ENCODE results near the gene JAZF1. TPM values are rescaled to one million over a fixed set of nuclear protein-coding genes. Genes with fewer than 3 reads are reported as not detected.

JAZF1 gene
- total RNA-seq, 1 experiment from 2014 or later: 14.2 TPM

GRCh38 chr7:27793780-27794179 is 386.8 kb downstream of the JAZF1 start:
- Mint-ChIP-seq H3K27me3 (ENCODE audit: insufficient read depth, unreplicated experiment) (no peaks in the 10 kb centered on the region), H3K4me1 (ENCODE audit: insufficient read depth, unreplicated experiment) (peaks cover 4% of the 10 kb centered on the region), H3K36me3 (ENCODE audit: insufficient read depth, unreplicated experiment) (peaks cover 79% of the 10 kb centered on the region), H3K4me3 (ENCODE audit: unreplicated experiment) (no peak overlapping the region), H3K27ac (ENCODE audit: low read depth, unreplicated experiment) (no peak overlapping the region), H3K9me3 (ENCODE audit: unreplicated experiment) (no peaks in the 10 kb centered on the region)
- POLR2A ChIA-PET: interaction anchor here (0.7 to 1.6 kb wide), 2 partner anchors 12 to 15 kb away, joined by 3 read pairs; no protein-coding TSS in a partner anchor
- CTCF ChIA-PET: no interaction called here
- BruUV-seq (replicated peaks): no TSS peak
- TF ChIP-seq CTCF (IDR thresholded peaks at IDR 0.05; ENCODE audit: unreplicated experiment): no peak
- intact Hi-C loops (cut with micrococcal nuclease): no loop called here
- peak; percentile 25 for DNase-seq (ENCODE audit: unreplicated experiment)

GRCh38 chr7:27788437-27788836 is 392.2 kb downstream of the JAZF1 start:
- H3K4me3 Mint-ChIP-seq (ENCODE audit: unreplicated experiment): no peak overlapping the region
- intact Hi-C loops (cut with micrococcal nuclease): loop anchor here (10.0 kb wide), 1 partner anchor 306 kb away; no protein-coding TSS in a partner anchor
- no TSS peak for BruUV-seq (replicated peaks)
- TF ChIP-seq CTCF (IDR thresholded peaks at IDR 0.05; ENCODE audit: unreplicated experiment): no peak
- H3K27me3 Mint-ChIP-seq (ENCODE audit: insufficient read depth, unreplicated experiment): no peaks in the 10 kb centered on the region
- H3K36me3 Mint-ChIP-seq (ENCODE audit: insufficient read depth, unreplicated experiment): peaks cover 70% of the 10 kb centered on the region
- H3K27ac Mint-ChIP-seq (ENCODE audit: low read depth, unreplicated experiment): no peak overlapping the region
- DNase-seq (ENCODE audit: unreplicated experiment): no peak
- H3K4me1 Mint-ChIP-seq (ENCODE audit: insufficient read depth, unreplicated experiment): peaks cover 7% of the 10 kb centered on the region
- CTCF ChIA-PET: interaction anchor here (0.6 to 1.2 kb wide), 4 partner anchors 43 to 338 kb away, joined by 3 to 4 read pairs (median 4); no protein-coding TSS in a partner anchor
- H3K9me3 Mint-ChIP-seq (ENCODE audit: unreplicated experiment): no peaks in the 10 kb centered on the region
- POLR2A ChIA-PET: interaction anchor here (0.6 to 1.3 kb wide), 3 partner anchors 27 to 207 kb away, joined by 3 read pairs; partner anchors contain the start of gene TAX1BP1

GRCh38 chr7:27784399-27785053 is 396.1 kb downstream of the JAZF1 start:
- TF ChIP-seq CTCF (IDR thresholded peaks at IDR 0.05; ENCODE audit: unreplicated experiment): peak; percentile 45
- no peaks in the 10 kb centered on the region for H3K27me3 Mint-ChIP-seq (ENCODE audit: insufficient read depth, unreplicated experiment)
- DNase-seq (ENCODE audit: unreplicated experiment): peak; percentile 67
- BruUV-seq (replicated peaks): no TSS peak
- intact Hi-C loops (cut with micrococcal nuclease): loop anchor here (5.0 to 10.0 kb wide), 3 partner anchors 138 to 310 kb away; no protein-coding TSS in a partner anchor
- H3K27ac Mint-ChIP-seq (ENCODE audit: low read depth, unreplicated experiment): peak overlapping the region; percentile 59
- H3K4me1 Mint-ChIP-seq (ENCODE audit: insufficient read depth, unreplicated experiment): peaks cover 13% of the 10 kb centered on the region
- H3K4me3 Mint-ChIP-seq (ENCODE audit: unreplicated experiment): no peak overlapping the region
- H3K9me3 Mint-ChIP-seq (ENCODE audit: unreplicated experiment): no peaks in the 10 kb centered on the region
- H3K36me3 Mint-ChIP-seq (ENCODE audit: insufficient read depth, unreplicated experiment): peaks cover 40% of the 10 kb centered on the region
- ChIA-PET CTCF (interaction anchor here (0.6 to 2.4 kb wide), 17 partner anchors 10 to 589 kb away, joined by 3 to 10 read pairs (median 5); no protein-coding TSS in a partner anchor), POLR2A (interaction anchor here (0.5 to 1.8 kb wide), 4 partner anchors 39 to 303 kb away, joined by 3 to 9 read pairs (median 3); no protein-coding TSS in a partner anchor)

GRCh38 chr7:27782849-27783248 is 397.7 kb downstream of the JAZF1 start:
- Mint-ChIP-seq H3K27me3 (ENCODE audit: insufficient read depth, unreplicated experiment) (no peaks in the 10 kb centered on the region), H3K27ac (ENCODE audit: low read depth, unreplicated experiment) (no peak overlapping the region), H3K9me3 (ENCODE audit: unreplicated experiment) (no peaks in the 10 kb centered on the region), H3K4me1 (ENCODE audit: insufficient read depth, unreplicated experiment) (peaks cover 13% of the 10 kb centered on the region), H3K36me3 (ENCODE audit: insufficient read depth, unreplicated experiment) (peaks cover 26% of the 10 kb centered on the region), H3K4me3 (ENCODE audit: unreplicated experiment) (no peak overlapping the region)
- BruUV-seq (replicated peaks): no TSS peak
- intact Hi-C loops (cut with micrococcal nuclease): loop anchor here (5.0 to 10.0 kb wide), 3 partner anchors 139 to 312 kb away; no protein-coding TSS in a partner anchor
- CTCF ChIA-PET: interaction anchor here (0.5 to 2.3 kb wide), 4 partner anchors 8 to 238 kb away, joined by 3 to 10 read pairs (median 4); no protein-coding TSS in a partner anchor
- POLR2A ChIA-PET: interaction anchor here (0.6 to 1.2 kb wide), 4 partner anchors 10 to 1288 kb away, joined by 3 to 4 read pairs (median 3); no protein-coding TSS in a partner anchor
- DNase-seq (ENCODE audit: unreplicated experiment): no peak
- TF ChIP-seq CTCF (IDR thresholded peaks at IDR 0.05; ENCODE audit: unreplicated experiment): no peak

Data from MCF 10A (cell line).